Islet precursor cell (in vitro differentiated cells): ENCODE measurements around the gene HTR5A.
A peak's percentile ranks its signal among the peaks of the same experiment; 100 is the strongest.

Source experiments
- DNase-seq: peaks from one replicate; pipeline ENCODE4 v3.0.0-alpha.2; 2018

Gene HTR5A

GRCh38 chr7:155093596-155093995 is 23.5 kb downstream of the HTR5A start:
- DNase-seq, result no peak

DNA sequence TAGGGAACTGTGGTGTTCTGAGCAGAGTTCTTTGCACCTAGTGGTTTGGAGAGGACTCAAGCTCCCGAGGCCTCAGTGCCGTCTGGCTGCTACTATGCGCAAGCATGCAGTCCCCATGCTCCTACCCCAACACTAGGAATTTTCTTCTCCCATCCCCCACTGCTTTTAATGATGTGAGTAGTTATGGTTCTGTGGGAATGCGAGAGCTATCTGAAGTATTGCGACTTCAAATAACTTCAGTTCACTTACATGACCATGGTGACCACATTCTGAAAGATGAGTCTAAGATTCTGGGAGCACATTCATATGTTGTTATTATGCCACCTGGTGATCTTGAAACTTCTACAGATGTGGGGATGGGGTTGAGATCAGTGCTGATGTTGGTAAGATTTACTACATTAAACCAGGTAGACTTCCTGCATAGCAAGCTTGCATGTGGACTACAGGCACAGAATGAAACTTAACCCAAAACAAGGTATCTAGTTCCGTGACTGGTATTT is 24.6 kb downstream of the HTR5A start:
- DNase-seq, result no peak

DNA sequence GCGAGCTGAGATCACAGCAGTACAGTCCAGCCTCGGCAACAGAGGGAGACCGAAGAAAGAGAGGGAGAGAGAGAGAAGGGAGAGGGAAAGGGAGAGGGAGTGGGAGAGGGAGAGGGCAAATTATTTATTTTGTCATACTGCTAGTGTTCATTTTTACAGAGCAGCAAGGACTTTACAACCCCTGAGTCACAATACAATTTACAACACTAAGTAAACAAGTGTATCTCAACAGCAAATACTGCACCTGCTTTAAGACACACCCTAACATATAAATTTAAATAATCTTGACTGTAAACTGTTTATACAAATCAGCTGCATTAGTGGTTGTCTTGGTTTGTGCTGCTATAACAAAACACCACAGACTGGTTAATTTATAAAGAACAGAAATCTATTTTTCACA is 27.2 kb downstream of the HTR5A start:
- no peak for DNase-seq

DNA sequence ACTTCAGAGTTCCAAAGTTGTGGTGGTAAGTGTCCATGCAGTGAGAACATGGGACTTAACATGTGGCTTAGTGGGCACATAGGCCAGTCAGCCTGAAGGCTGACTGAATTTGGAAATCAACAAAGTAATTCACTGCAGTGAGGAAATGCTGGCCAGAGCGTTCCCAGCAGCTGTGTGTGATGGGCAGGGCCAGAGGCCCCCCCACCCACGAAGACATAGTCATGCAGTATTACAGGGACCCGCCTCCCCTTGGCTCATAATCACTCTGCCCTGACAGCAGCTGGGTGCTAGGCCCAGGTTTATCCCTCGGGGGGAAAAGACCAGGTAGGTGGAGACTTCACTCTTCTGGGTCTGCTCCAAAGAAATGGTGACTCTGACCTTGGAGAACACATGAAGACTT is 33.7 kb downstream of the HTR5A start:
- DNase-seq, result no peak

GRCh38 chr7:155104913-155105312 is 34.8 kb downstream of the HTR5A start:
- DNase-seq, result peak; percentile 72

- DNase-seq, result no peak
These were observed 36.2 kb downstream of the HTR5A start for GRCh38 chr7:155106356-155106755.

- DNase-seq, result no peak
These were observed 37.0 kb downstream of the HTR5A start for GRCh38 chr7:155107126-155107525.

- no peak for DNase-seq
These were observed 38.2 kb downstream of the HTR5A start for GRCh38 chr7:155108144-155108901.

DNA sequence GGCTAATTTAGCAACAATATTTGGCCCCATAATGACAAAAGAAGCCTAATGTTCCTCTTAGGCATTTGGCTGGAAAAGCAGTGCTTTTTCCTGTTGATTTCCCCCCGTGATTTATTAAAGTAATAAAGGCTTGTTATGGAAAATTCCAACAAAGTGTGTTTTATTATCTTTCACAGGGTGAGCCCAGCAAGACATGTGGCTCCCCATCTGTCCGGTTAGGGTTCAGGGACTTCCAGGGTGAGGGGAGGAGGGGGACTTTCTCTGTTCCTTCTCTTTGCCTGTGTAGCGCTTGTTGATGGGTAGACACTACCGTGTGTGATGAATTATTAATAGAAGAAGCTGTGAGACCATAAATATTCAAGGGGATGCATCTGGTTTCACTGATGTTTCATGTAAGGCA is 39.0 kb downstream of the HTR5A start:
- DNase-seq, result no peak

DNA sequence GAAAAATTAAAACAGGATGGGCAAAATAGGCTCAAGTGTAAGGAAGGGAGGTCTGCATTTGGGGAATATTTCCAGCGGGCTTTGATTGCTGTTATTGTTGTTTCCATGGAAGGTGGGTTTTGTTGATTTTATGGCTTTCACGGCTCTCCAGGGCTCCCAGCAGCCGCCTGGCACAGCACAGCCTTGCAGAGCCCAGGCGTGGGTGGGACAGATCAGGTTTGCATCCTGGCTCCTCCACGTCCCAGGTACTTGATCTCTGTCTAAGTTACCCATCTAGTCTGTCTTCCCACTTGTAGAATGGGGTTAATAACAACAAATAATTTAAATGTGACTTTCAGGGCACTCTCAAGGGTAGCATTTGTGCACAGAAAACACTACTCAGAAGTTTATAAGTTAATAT is 45.2 kb downstream of the HTR5A start:
- DNase-seq, result no peak

DNA sequence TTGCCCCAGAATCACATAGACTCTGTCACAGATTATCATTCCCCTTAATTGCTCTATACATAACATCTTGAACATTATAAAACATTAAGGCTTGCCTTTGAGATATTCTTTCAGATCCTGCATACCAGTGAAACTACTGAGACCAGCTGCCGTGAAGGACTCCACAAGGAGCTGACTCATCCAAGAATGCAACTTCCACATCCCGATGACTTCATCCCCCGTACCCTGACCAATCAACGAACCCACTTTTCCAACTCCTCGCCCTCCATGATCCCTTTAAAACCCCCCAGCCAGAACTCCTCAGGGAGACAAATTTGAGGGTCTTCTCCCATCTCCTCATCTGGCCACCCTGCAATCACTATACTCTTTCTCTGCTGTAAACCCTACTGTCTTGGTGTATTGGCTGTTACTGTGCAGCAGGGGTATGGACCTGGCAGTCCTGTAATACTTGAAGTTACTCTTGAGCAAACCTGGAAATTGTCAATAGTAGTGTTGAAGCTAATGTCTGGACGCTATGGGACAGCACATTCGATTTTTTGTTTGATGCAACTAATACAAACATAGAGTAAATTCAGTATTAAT is 49.8 kb downstream of the HTR5A start:
- no peak for DNase-seq

GRCh38 chr7:155120460-155120859 is 50.3 kb downstream of the HTR5A start:
- no peak for DNase-seq

- DNase-seq, result no peak
These were observed 52.7 kb downstream of the HTR5A start for GRCh38 chr7:155122831-155123230.

DNA sequence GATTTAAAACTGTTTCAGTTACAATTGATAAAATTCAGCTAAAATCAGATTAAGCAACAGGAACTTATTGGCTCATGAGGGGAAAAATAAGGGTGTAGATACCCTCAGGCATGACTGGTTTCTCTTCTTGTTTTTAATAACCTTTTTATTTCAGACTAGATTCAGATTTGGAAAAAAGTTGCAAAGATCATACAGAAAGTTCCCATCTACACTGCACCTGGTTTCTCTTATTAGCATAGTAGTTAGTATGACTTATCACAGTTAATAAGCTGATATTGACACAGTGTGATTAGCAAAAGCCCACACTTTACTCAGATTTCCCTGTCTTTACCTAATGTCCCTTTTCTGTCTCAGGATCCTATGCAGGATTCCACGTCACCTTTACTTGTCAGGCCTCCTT is 53.3 kb downstream of the HTR5A start:
- DNase-seq, result no peak

DNA sequence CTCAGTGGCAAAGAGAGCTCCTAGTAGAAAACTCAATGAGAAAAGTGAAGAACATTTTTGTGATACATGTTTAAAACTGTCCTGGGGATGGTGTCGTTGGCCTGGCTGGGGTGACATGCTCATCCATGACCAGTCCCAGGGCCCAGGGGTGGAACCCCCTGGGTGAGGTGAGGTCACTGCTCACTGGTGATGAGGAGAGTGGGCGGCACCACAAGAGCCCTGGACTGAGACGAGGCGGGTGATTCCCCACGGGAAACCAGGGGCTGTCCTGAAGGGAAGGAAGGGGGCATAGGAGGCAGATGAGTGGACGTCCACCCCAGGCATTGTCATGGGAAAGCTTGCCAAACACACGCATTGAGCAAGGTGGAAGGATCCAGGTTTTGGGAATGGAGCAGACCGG is 54.6 kb downstream of the HTR5A start:
- no peak for DNase-seq

DNA sequence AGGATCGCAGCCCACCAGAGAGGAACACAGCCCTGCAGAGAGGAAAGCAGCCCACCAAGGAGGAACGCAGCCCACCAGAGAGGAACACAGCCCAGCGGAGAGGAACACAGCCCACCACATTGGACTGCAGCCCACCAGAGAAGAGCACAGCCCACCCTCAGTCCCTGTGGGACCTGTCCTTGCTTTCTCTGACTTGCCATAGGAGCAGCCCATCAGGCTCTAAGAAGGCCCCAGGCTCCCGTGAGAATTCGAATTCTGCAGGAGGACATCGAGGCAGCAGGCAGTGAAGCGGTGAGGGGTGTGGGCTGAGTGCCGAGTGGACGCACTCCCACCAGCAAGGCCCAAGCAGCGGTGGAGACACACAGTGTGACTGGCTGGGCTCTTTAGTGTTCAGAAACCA is 59.1 kb downstream of the HTR5A start:
- no peak for DNase-seq

- DNase-seq, result no peak
These were observed 59.7 kb downstream of the HTR5A start for GRCh38 chr7:155129789-155130188.

DNA sequence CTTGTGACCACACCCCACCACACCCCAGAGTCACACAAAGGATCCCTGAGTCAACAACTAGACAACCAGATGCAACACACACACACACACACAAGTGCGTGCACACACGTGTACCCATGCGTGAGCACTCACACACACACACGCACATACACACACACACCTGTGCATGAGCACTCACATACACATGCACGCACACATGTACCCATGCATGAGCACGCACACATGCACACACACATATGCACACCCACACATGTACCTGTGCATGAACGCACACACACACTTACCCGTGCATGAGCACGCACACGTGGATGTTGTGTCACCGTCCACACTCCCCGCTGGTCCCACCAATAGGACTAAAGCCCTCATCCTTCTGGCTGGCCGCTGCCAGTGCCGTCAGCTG is 60.4 kb downstream of the HTR5A start:
- no peak for DNase-seq

GRCh38 chr7:155131090-155131489 is 61.0 kb downstream of the HTR5A start:
- DNase-seq, result no peak

DNA sequence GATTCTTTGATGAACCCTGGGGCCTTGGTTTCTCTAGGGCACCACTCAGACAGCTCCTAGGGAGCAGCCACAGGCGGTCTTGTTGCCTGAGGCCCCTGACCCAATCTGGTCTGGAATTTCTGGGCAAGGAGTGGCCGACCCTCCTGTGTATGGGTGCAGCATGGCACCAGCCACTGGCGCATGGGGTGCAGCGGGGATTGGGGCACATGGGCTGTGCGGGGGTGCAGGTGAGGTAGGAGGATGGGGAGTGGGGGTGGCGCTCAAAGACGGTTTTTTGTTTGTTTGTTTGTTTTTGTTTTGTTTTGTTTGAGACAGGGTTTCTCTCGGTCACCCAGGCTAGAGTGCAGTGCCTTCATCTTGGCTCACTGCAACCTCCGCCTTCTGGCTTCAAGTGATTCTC is 62.3 kb downstream of the HTR5A start:
- DNase-seq, result no peak

- DNase-seq, result no peak
These were observed 66.6 kb downstream of the HTR5A start for GRCh38 chr7:155136619-155137243.
